Adrenal gland (tissue), 12 donors: ENCODE measurements around the gene ACTL7B. TPM values are rescaled to one million over a fixed set of nuclear protein-coding genes. Genes with fewer than 3 reads are reported as not detected.

Experiments used
- DNase-seq, 7 donors: peaks; one replicate each; pipeline ENCODE4 v3.0.0-alpha.2; 2019 to 2020
- H3K27ac ChIP-seq, 5 donors: fragments of 200-600 bp; sonication (generic) in 4 of 5; 1 replicate in 3 of 5; 2 replicates in 2 of 5; pipeline versions ENCODE4 v1.5.1 to v1.8.0; 2016 to 2020; ENCODE audit warnings: mild to moderate bottlenecking in 1 of 5
- H3K27me3 ChIP-seq: fragments of 200-600 bp; 2 replicates; pipeline ENCODE4 v1.8.0; 2021
- H3K36me3 ChIP-seq, 2 donors: fragments of 200-600 bp; replicated peaks in 1 of 2; 1 replicate in 1 of 2; 2 replicates in 1 of 2; pipeline versions ENCODE4 v1.5.1 to v1.8.0; 2018 to 2022
- H3K4me1 ChIP-seq, 2 donors: fragments of 200-600 bp; replicated peaks in 1 of 2; 1 replicate in 1 of 2; 2 replicates in 1 of 2; pipeline versions ENCODE4 v1.5.1 to v1.8.0; 2018 to 2021
- H3K4me3 ChIP-seq, 4 donors: fragments of 200-600 bp; sonication (generic) in 3 of 4; one replicate each; pipeline ENCODE4 v1.5.1; 2016 to 2018
- H3K9me3 ChIP-seq, 3 donors: fragments of 200-600 bp; sonication (generic) in 1 of 3; replicated peaks in 1 of 3; 1 replicate in 2 of 3; 2 replicates in 1 of 3; pipeline versions ENCODE4 v1.5.1 to v1.8.0; 2016 to 2021
- POLR2A ChIP-seq, 2 donors: fragments of 450-650 bp; IDR thresholded peaks; one replicate each; pipeline ENCODE4 v1.6.1; 2017; ENCODE audit warnings: antibody characterized with exemption in 2 of 2, mild to moderate bottlenecking in 2 of 2, moderate library complexity in 1 of 2
- WGBS, 4 donors: extraction: QIAGEN DNeasy Blood & Tissue Kit in 2 of 4; methylation state at CpG; one replicate each; pipeline versions ENCODE4 v1.1.5 to v1.1.7; 2013 to 2017; 5-methylcytosine and 5-hydroxymethylcytosine counted together
- intact Hi-C, 2 donors: fragments of 100-400 bp; cut with DNase I; formaldehyde crosslinking; loops; one replicate each; pipeline versions ENCODE4 v1.14.1 to v1.15.0; 2022 to 2023
- polyA plus RNA-seq, 3 donors: library from polyadenylated mRNA; stranded (reverse); fragments of 200-250 nt in 2 of 3; fragments of 350-450 nt in 1 of 3; fragmentation: Illumina TruSeq in 1 of 3; extraction: RNeasy Lipid Tissue Mini Kit (QIAGEN cat#74804) in 1 of 3; gene quantifications; one replicate each; pipeline ENCODE4 v1.2.3, GENCODE V29; 2013 to 2014
- total RNA-seq, 9 donors: library from RNA; depleted of rRNA in 4 of 9; stranded (reverse); fragments of >200 nt in 4 of 9; fragments of 120-200 nt in 1 of 9; fragmentation: NEBNext Ultra II Directional in 1 of 9; extraction: Animal tissue kit (Norgen Biotek cat#: 25700) in 1 of 9; gene quantifications; one replicate each; pipeline versions ENCODE4 v1.1.0 to v1.2.4, GENCODE V29; 2013 to 2023
- TF ChIP-seq, protein P1 (sequence below), 6 experiments: fragments of 450-650 bp in 4 of 6; fragments of 200-600 bp in 2 of 6; sonication (generic) in 1 of 6; IDR thresholded peaks; 1 replicate in 5 of 6; 2 replicates in 1 of 6; pipeline versions ENCODE4 v1.5.1 to v1.8.0; 2016 to 2021; ENCODE audit warnings: antibody characterized with exemption in 6 of 6, mild to moderate bottlenecking in 2 of 6, moderate library complexity in 1 of 6
- donor health status: healthy with polysubstance abuse.
- donor health status: Bipolar disorder and iron deficiency.
- donor health status: DM: yes; HTN: yes; CAD: no.
- donor health status: DM: no; HTN: no; CAD: no.
- donor health status: DM: no; HTN: no; CAD: no.
- donor health status: DM: yes; HTN: yes; CAD: no.

Gene ACTL7B
- total and polyA plus RNA-seq, 12 donors, result 0.12 to 0.95 (median 0.27) TPM; not detected in 4

DNA sequence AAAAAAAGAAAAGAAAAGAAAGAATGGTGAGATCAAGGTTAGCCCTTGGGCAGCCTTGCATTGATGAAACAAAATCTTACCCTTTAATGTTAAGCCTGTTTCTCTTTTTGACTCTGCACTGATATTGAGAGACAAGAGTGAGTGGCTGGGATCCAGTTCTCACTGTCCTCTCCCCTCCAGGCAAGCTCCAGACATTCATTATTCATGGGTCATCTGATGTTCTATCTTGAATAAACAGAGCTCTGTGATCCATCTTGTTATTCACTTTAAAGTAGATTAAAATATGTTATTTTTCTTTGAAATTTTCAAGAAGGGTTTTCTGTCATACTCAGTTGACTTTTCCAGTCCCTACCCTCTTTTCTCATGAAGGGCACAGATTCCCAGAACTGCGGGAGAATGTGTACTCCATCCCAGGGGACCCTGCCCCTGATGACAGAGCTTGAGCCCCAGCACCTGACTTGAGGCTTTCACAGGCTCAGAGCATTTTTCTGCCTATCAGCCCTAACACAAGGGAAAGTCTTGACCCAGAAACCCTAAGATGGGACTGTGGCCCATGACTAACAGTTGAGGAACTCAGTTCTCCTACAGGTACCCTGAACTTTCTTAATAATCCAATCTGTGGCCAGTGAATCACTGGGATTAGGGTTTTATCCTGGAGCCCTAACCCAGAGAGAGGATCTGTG lies 24.1 kb downstream of the ACTL7B start:
- H3K36me3 ChIP-seq, result no peaks in the 10 kb centered on the region
- no peak for TF ChIP-seq POLR2A (IDR thresholded peaks at IDR 0.05)
- TF ChIP-seq, protein P1, sequence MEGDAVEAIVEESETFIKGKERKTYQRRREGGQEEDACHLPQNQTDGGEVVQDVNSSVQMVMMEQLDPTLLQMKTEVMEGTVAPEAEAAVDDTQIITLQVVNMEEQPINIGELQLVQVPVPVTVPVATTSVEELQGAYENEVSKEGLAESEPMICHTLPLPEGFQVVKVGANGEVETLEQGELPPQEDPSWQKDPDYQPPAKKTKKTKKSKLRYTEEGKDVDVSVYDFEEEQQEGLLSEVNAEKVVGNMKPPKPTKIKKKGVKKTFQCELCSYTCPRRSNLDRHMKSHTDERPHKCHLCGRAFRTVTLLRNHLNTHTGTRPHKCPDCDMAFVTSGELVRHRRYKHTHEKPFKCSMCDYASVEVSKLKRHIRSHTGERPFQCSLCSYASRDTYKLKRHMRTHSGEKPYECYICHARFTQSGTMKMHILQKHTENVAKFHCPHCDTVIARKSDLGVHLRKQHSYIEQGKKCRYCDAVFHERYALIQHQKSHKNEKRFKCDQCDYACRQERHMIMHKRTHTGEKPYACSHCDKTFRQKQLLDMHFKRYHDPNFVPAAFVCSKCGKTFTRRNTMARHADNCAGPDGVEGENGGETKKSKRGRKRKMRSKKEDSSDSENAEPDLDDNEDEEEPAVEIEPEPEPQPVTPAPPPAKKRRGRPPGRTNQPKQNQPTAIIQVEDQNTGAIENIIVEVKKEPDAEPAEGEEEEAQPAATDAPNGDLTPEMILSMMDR (IDR thresholded peaks at IDR 0.05), result no peak
- H3K27ac ChIP-seq, result no peak overlapping the region
- H3K4me1 ChIP-seq, result no peaks in the 10 kb centered on the region
- 82 to 92% (median 84%) methylated on average over 1 of the region's 1 CpG for WGBS, 4 donors
- no peaks in the 10 kb centered on the region for H3K9me3 ChIP-seq
- no peaks in the 10 kb centered on the region for H3K27me3 ChIP-seq
- H3K4me3 ChIP-seq, result no peak overlapping the region
- DNase-seq, result no peak
- intact Hi-C loops, result no loop called here

DNA sequence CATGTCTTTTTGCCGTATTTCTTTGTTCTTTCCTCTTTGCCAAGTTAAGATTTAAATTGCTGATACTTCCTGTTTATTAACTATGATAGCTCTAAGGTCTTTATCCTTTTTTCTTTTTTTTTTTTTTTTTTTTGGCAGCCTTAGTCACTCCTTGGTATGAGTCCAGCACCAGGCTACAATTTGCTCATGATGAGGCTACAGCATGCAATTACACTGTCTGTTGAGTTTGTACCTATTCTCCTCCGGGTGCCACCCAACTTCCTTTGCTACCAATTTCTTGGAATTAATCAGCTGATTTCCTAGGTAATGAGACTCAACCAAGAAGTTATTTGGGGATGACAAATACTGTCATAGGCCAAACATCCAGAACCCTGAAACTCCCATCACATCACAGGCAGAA lies 25.5 kb downstream of the ACTL7B start:
- no peak for TF ChIP-seq POLR2A (IDR thresholded peaks at IDR 0.05)
- TF ChIP-seq, protein P1 (IDR thresholded peaks at IDR 0.05), result no peak
- no peaks in the 10 kb centered on the region for H3K36me3 ChIP-seq
- DNase-seq, result no peak
- WGBS, 4 donors, result 52 to 58% (median 55%) methylated on average over 2 of the region's 2 CpGs
- no peak overlapping the region for H3K4me3 ChIP-seq
- H3K27me3 ChIP-seq, result no peaks in the 10 kb centered on the region
- H3K27ac ChIP-seq, result no peak overlapping the region
- intact Hi-C loops, result no loop called here
- H3K9me3 ChIP-seq, result no peaks in the 10 kb centered on the region
- no peaks in the 10 kb centered on the region for H3K4me1 ChIP-seq

DNA sequence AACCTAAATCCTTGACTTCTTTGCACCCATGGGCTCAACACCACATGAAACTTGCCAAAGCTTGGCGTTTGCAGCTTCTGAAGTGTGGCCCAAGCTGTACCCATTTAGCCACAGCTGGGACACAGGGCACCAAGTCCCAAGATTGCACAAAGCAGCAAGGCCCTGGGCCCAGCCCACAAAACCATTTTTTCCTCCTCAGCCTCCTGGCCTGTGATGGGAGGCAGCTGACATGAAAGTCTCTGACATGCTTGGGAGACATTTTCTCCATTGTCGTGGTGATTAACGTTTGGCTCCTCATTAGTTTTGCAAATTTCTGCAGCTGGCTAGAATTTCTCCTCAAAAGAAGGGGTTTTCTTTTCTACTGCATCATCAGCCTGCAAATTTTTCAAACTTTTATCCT lies 32.0 kb downstream of the ACTL7B start:
- DNase-seq, result no peak
- no peaks in the 10 kb centered on the region for H3K9me3 ChIP-seq
- 72 to 100% (median 90%) methylated on average over 2 to 3 of the region's 3 CpGs for WGBS, 4 donors
- no peak overlapping the region for H3K4me3 ChIP-seq
- H3K27me3 ChIP-seq, result no peaks in the 10 kb centered on the region
- no peak for TF ChIP-seq POLR2A (IDR thresholded peaks at IDR 0.05)
- TF ChIP-seq, protein P1 (IDR thresholded peaks at IDR 0.05), result no peak
- no peak overlapping the region for H3K27ac ChIP-seq
- H3K36me3 ChIP-seq, result no peaks in the 10 kb centered on the region
- no peaks in the 10 kb centered on the region for H3K4me1 ChIP-seq
- intact Hi-C loops, result no loop called here

DNA sequence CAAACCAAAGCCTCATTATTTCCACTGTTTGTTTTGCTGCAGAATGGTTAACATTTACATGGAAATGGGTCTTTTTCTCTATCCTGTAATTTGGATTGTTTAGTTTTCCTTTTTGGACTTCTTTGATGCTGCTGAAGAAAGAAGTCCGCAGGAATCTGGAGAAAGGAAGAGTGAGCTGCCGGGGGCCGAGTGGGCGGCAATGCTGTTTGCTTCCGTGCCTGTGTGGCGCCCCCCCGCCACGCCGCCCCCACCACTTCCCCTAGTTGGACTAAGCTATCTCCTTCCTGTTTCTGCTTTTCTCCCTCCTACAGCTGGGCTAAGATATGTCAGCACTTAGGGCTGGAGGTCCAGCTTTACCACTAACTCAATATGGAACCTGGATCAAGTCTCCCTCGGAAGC lies 39.7 kb downstream of the ACTL7B start:
- no peak for TF ChIP-seq POLR2A (IDR thresholded peaks at IDR 0.05)
- TF ChIP-seq, protein P1 (IDR thresholded peaks at IDR 0.05), result no peak

More for the DNA sequence above, 39.7 kb downstream of the ACTL7B start:
- Histone ChIP-seq H3K36me3 (no peaks in the 10 kb centered on the region), H3K27ac (no peak overlapping the region), H3K9me3 (no peaks in the 10 kb centered on the region), H3K4me3 (no peak overlapping the region), H3K27me3 (no peaks in the 10 kb centered on the region), H3K4me1 (no peaks in the 10 kb centered on the region)
- WGBS, 4 donors, result 53 to 76% (median 66%) methylated on average over 10 of the region's 10 CpGs
- peak in 1 of 7 donors; percentile 8 for DNase-seq
- intact Hi-C loops, result no loop called here
